GM12878 (cell line): ENCODE results near the gene RPS28. TPM values are rescaled to one million over a fixed set of nuclear protein-coding genes. Genes with fewer than 3 reads are reported as not detected.
A peak's percentile ranks its signal among the peaks of the same experiment; 100 is the strongest.

Experiments used
- ATAC-seq: fragments of 200-7000 bp; cut with Tn5 transposase; 3 replicates; pipeline ENCODE4 v1.9.1; 2020; ENCODE audit warnings: mild to moderate bottlenecking, moderate library complexity
- BruUV-seq: library from RNA; stranded (reverse); fragments of 400-500 nt; replicated peaks from 2 replicates; lab custom pipeline; 2021; lab: Mats Ljungman, UMichigan
- CTCF ChIA-PET: fragments of 300-600 bp; sonication (Branson Sonifier 250); formaldehyde crosslinking; extraction: SDS; loops from one replicate; lab custom pipeline; 2021; ENCODE audit warnings: inconsistent platforms; lab: Yijun Ruan, JAX
- POLR2A ChIA-PET: fragments of 350-600 bp; formaldehyde crosslinking; extraction: SDS; loops from one replicate; lab custom pipeline; 2021; ENCODE audit warnings: inconsistent platforms; lab: Charles Lee
- RAD21 ChIA-PET: fragments of 300-600 bp; sonication (Branson Sonifier 250); formaldehyde crosslinking; loops from one replicate; lab custom pipeline; 2023; ENCODE audit warnings: antibody characterized with exemption; ENCODE audit not compliant: unreplicated experiment; lab: Charles Lee
- SMC1A ChIA-PET: fragments of 300-600 bp; sonication (Branson Sonifier 250); formaldehyde crosslinking; loops from one replicate; lab custom pipeline; 2023; ENCODE audit not compliant: unreplicated experiment, uncharacterized antibody; lab: Charles Lee
- DNase-seq: peaks from one replicate; pipeline ENCODE4 v3.0.0-alpha.2; 2011; ENCODE audit warnings: low read depth, low spot score
- FAIRE-seq: peaks from 3 replicates; lab custom pipeline; 2011; peaks lifted over from hg19 to GRCh38; lab: Jason Lieb, UNC
- H2AFZ ChIP-seq: 2 replicates; pipeline ENCODE4 v1.6.0; 2011; ENCODE audit warnings: low read depth, low read length, control low read depth; ENCODE audit not compliant: control insufficient read depth
- H3K27ac ChIP-seq: 2 replicates; pipeline ENCODE4 v1.5.1; 2011; ENCODE audit warnings: control low read depth; ENCODE audit not compliant: control insufficient read depth, insufficient read depth
- H3K27me3 ChIP-seq, 2 experiments: replicated peaks in 1 of 2; 2 replicates each; pipeline versions ENCODE4 v1.6.0 to v1.6.1; 2011; ENCODE audit warnings: low read length in 1 of 2; ENCODE audit not compliant: control insufficient read depth in 2 of 2, insufficient read depth in 2 of 2
- H3K36me3 ChIP-seq, 2 experiments: 2 replicates each; pipeline ENCODE4 v1.5.1; 2011; ENCODE audit warnings: low read length in 1 of 2; ENCODE audit not compliant: control insufficient read depth in 2 of 2, insufficient read depth in 2 of 2
- H3K4me1 ChIP-seq: 2 replicates; pipeline ENCODE4 v1.6.1; 2011; ENCODE audit warnings: mild to moderate bottlenecking, low read length, moderate library complexity, mixed read lengths; ENCODE audit not compliant: control insufficient read depth, insufficient read depth
- H3K4me2 ChIP-seq: 2 replicates; pipeline ENCODE4 v1.6.0; 2011; ENCODE audit warnings: control low read depth; ENCODE audit not compliant: control insufficient read depth, insufficient read depth
- H3K4me3 ChIP-seq: fragments of 200-600 bp; sonication (generic); 2 replicates; pipeline ENCODE4 v1.5.1; 2016
- H3K79me2 ChIP-seq: 2 replicates; pipeline ENCODE4 v1.6.0; 2011; ENCODE audit warnings: low read length; ENCODE audit not compliant: control insufficient read depth, insufficient read depth
- H3K9ac ChIP-seq: 2 replicates; pipeline ENCODE4 v1.8.0; 2011; ENCODE audit warnings: low read length, control low read depth, mixed read lengths; ENCODE audit not compliant: control insufficient read depth, insufficient read depth
- H3K9me3 ChIP-seq: replicated peaks from 3 replicates; pipeline ENCODE4 v1.5.1; 2011; ENCODE audit warnings: mild to moderate bottlenecking, low read length; ENCODE audit not compliant: control insufficient read depth, insufficient read depth
- H4K20me1 ChIP-seq: 2 replicates; pipeline ENCODE4 v1.6.0; 2011; ENCODE audit not compliant: control insufficient read depth, insufficient read depth
- CBX3 ChIP-seq: fragments of 200-600 bp; sonication (generic); IDR thresholded peaks from 2 replicates; pipeline ENCODE4 v1.6.1; 2016; ENCODE audit warnings: low read depth, borderline replicate concordance
- GABPA ChIP-seq: IDR thresholded peaks from 2 replicates; pipeline ENCODE4 v1.6.1; 2014; ENCODE audit warnings: antibody characterized with exemption, low read depth, mild to moderate bottlenecking, inconsistent platforms
- HDAC6 ChIP-seq: fragments of 200-600 bp; sonication (generic); IDR thresholded peaks from one replicate; pipeline ENCODE4 v1.8.0; 2017; ENCODE audit warnings: antibody characterized with exemption; ENCODE audit not compliant: unreplicated experiment
- JUND ChIP-seq: IDR thresholded peaks from 2 replicates; pipeline ENCODE4 v1.6.1; 2012; ENCODE audit warnings: low read depth, mild to moderate bottlenecking, low read length, improper control_type of control experiment, moderate library complexity
- NFYA ChIP-seq: IDR thresholded peaks from 2 replicates; pipeline ENCODE4 v1.6.1; 2011; ENCODE audit warnings: low read depth, mild to moderate bottlenecking, low read length, improper control_type of control experiment, borderline replicate concordance
- NR2C1 ChIP-seq: fragments of 450-650 bp; IDR thresholded peaks from 2 replicates; pipeline ENCODE4 v1.6.1; 2017; ENCODE audit warnings: antibody characterized with exemption, mild to moderate bottlenecking, moderate library complexity
- NR2C2 ChIP-seq: IDR thresholded peaks from 2 replicates; pipeline ENCODE4 v1.6.1; 2011; ENCODE audit warnings: borderline replicate concordance, low read depth; ENCODE audit not compliant: control insufficient read depth, insufficient read length
- RELA ChIP-seq: fragments of 450-650 bp; IDR thresholded peaks from 2 replicates; pipeline ENCODE4 v1.8.0; 2014; ENCODE audit warnings: borderline replicate concordance; ENCODE audit not compliant: partially characterized antibody
- RFX5 ChIP-seq: IDR thresholded peaks from 2 replicates; pipeline ENCODE4 v1.6.1; 2011; ENCODE audit warnings: low read depth, low read length, improper control_type of control experiment
- RUNX3 ChIP-seq: IDR thresholded peaks from 2 replicates; pipeline ENCODE4 v1.6.1; 2012; ENCODE audit warnings: low read length, inconsistent platforms
- SIX5 ChIP-seq: IDR thresholded peaks from 2 replicates; pipeline ENCODE4 v1.6.1; 2011; ENCODE audit warnings: mild to moderate bottlenecking, low read depth, low read length, moderate library complexity; ENCODE audit not compliant: severe bottlenecking
- STAT1 ChIP-seq: fragments of 450-650 bp; conservative IDR thresholded peaks from 2 replicates; pipeline ENCODE4 v1.6.1; 2014; ENCODE audit warnings: antibody characterized with exemption, mild to moderate bottlenecking
- TCF3 ChIP-seq: IDR thresholded peaks from 2 replicates; pipeline ENCODE4 v1.6.1; 2012; ENCODE audit warnings: low read depth, mild to moderate bottlenecking, low read length, borderline replicate concordance; ENCODE audit not compliant: insufficient read depth
- WGBS: methylation state at CpG from one replicate; pipeline ENCODE4 v1.1.6; 2016; ENCODE audit warnings: low lambda C conversion rate; ENCODE audit not compliant: insufficient replicate concordance, insufficient coverage; ENCODE audit errors: missing lambda C conversion rate; 5-methylcytosine and 5-hydroxymethylcytosine counted together
- in situ Hi-C: fragments of 300-500 bp; cut with MboI; formaldehyde crosslinking; loops from 9 replicates; pipeline ENCODE4 v1.14.3; 2018; ENCODE audit warnings: mixed read lengths
- intact Hi-C: fragments of 100-400 bp; cut with micrococcal nuclease; formaldehyde crosslinking; loops from one replicate; pipeline ENCODE4 v1.14.2; 2022; ENCODE audit not compliant: unreplicated experiment
- polyA plus RNA-seq, 11 experiments: library from polyadenylated mRNA; depleted of rRNA in 4 of 11; unstranded in 6 of 11; stranded (reverse) in 5 of 11; fragments of >200 nt; fragmentation: Nextera tagmentation in 4 of 11; fragmentation: Illumina TruSeq in 1 of 11; extraction: Ambion mirVana in 4 of 11; extraction: Trizol in 1 of 11; gene quantifications; 1 replicate in 1 of 11; 2 replicates in 10 of 11; pipeline versions ENCODE4 v1.2.1 to v1.2.3, GENCODE V29; 2011 to 2016; ENCODE audit warnings: inconsistent platforms in 2 of 11, missing spikeins in 2 of 11, low read depth in 1 of 11
- total RNA-seq, 4 experiments: library from RNA; depleted of rRNA in 3 of 4; stranded (reverse); fragments of >200 nt in 3 of 4; fragmentation: Illumina TruSeq in 1 of 4; extraction: Trizol in 1 of 4; gene quantifications; 2 replicates each; pipeline versions ENCODE4 v1.2.1 to v1.2.3, GENCODE V29; 2013 to 2021
- TF ChIP-seq, protein P1 (sequence below): fragments of 450-650 bp; IDR thresholded peaks from 2 replicates; pipeline ENCODE4 v1.6.1; 2017; ENCODE audit warnings: low read depth, mild to moderate bottlenecking, moderate library complexity

RPS28 gene
- total and polyA plus RNA-seq, 10 of the 15 experiments (the other 5 are each of a cell fraction or from before 2014, with no cell fraction given), result 422 to 3,905 (median 1,580) TPM

DNA sequence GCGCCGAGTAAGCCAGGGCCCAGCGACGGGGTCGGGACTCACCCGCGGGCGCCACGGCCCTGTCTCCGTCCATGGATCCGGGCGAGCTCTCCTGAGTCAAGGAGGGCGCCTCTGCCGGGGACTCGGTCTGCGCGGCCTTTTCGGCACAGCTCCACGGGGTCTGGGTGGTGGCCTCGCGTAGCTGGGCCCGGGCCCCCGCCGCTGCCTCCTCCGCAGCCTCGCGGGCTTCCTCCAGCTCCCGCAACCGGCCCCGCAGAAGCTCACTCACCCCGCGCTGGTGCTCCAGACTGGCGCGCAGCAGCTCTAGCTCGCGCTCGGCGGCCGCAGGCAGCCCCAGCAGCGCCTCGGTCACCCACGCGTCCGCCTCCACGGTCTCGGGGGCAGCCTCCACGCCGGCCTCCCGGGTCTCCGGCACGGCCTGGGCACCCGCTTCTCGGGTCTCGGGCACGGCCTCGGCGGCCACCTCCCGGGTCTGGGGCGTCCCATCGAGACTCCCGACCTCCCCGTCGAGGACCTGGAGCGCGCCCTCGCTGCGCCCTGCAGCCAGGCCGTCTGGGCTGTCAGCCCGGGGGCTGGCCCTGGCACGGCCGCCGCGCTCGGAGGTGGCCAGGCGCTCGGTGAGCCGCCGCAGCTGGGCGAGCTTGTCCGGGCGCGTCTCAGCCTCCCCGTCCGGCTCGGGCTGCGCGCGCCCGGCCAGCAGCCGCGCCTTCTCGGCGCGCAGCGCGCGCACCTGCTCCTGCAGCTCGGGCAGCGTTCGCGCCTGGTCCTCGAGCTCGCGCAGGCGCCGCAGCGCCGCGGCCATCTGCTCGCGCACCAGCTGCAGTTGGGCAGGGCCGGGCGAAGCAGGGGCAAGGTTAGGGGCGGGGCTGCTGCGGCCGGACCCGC, 13.4 kb downstream of the RPS28 start:
- 18% methylated on average over 95 of the region's 117 CpGs for WGBS
- intact Hi-C loops, result no loop called here
- RAD21 ChIA-PET, result no interaction called here

More for the DNA sequence above, 13.4 kb downstream of the RPS28 start:
- SMC1A ChIA-PET, result interaction anchor here (1.4 kb wide), 1 partner anchor 13 kb away, joined by 3 read pairs; no protein-coding TSS in a partner anchor
- CTCF ChIA-PET, result interaction anchor here (0.5 to 1.3 kb wide), 2 partner anchors 13 to 64 kb away, joined by 3 to 4 read pairs; no protein-coding TSS in a partner anchor
- no peak overlapping the region for H3K9ac ChIP-seq
- H3K4me3 ChIP-seq, result peak overlapping the region; percentile 16; the same call in 1 of the 2 replicates
- H3K27me3 ChIP-seq, result peaks cover 2 to 5% of the 10 kb centered on the region in 2 experiments; a peak in 3 of 4 replicates
- no peaks in the 10 kb centered on the region for H4K20me1 ChIP-seq
- peaks cover 2% of the 10 kb centered on the region; the same call in 1 of the 2 replicates for H3K4me1 ChIP-seq
- BruUV-seq, result no TSS peak
- peak; percentile 61 for ATAC-seq
- TF ChIP-seq, protein P1, sequence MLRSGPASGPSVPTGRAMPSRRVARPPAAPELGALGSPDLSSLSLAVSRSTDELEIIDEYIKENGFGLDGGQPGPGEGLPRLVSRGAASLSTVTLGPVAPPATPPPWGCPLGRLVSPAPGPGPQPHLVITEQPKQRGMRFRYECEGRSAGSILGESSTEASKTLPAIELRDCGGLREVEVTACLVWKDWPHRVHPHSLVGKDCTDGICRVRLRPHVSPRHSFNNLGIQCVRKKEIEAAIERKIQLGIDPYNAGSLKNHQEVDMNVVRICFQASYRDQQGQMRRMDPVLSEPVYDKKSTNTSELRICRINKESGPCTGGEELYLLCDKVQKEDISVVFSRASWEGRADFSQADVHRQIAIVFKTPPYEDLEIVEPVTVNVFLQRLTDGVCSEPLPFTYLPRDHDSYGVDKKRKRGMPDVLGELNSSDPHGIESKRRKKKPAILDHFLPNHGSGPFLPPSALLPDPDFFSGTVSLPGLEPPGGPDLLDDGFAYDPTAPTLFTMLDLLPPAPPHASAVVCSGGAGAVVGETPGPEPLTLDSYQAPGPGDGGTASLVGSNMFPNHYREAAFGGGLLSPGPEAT, result no peak
- no peak for TF ChIP-seq NFYA
- TF ChIP-seq HDAC6, result peak; percentile 71
- TF ChIP-seq NR2C2, result no peak
- TF ChIP-seq NR2C1, result no peak
- TF ChIP-seq RELA, result no peak
- no peak for TF ChIP-seq STAT1
- no peak for TF ChIP-seq RUNX3
- no peak for TF ChIP-seq CBX3
- no peak for TF ChIP-seq RFX5
- no peak for TF ChIP-seq GABPA
- no peak for TF ChIP-seq JUND
- TF ChIP-seq TCF3, result peak; percentile 48; the same call in 1 of the 2 replicates
- TF ChIP-seq SIX5, result no peak
- TF ChIP-seq, all 136 proteins: peak for 2
- H3K9me3 ChIP-seq, result no peaks in the 10 kb centered on the region
- H3K4me2 ChIP-seq, result peak overlapping the region; percentile 71; the same call in 1 of the 2 replicates
- DNase-seq (no peak), FAIRE-seq (no peak)
- in situ Hi-C loops, result no loop called here
- H3K36me3 ChIP-seq, result no peaks in the 10 kb centered on the region
- H3K27ac ChIP-seq, result no peak overlapping the region
- H2AFZ ChIP-seq, result peak overlapping the region; percentile 39
- POLR2A ChIA-PET, result interaction anchor here (1.0 kb wide), 1 partner anchor 28 kb away, joined by 3 read pairs; no protein-coding TSS in a partner anchor
- no peaks in the 10 kb centered on the region for H3K79me2 ChIP-seq
